BE2C (cell line): ENCODE results near the gene SLC2A14. TPM values are rescaled to one million over a fixed set of nuclear protein-coding genes. Genes with fewer than 3 reads are reported as not detected.
"Not testable (repeated sequence)": the region's sequence is repeated elsewhere in the genome, so short reads cannot be mapped to it uniquely, and the experiment has no call there.

Experiments
- DNase-seq: peaks from one replicate; pipeline ENCODE4 v3.0.0-alpha.2; 2020
- H3K27me3 ChIP-seq: fragments of 250-450 bp; sonication (Bioruptor Pico); 2 replicates; pipeline ENCODE4 v1.5.1; 2020; ENCODE audit warnings: mild to moderate bottlenecking
- H3K36me3 ChIP-seq: fragments of 250-450 bp; sonication (Bioruptor Pico); 2 replicates; pipeline ENCODE4 v1.5.1; 2020; ENCODE audit warnings: mild to moderate bottlenecking
- H3K4me1 ChIP-seq: fragments of 250-450 bp; sonication (Bioruptor Pico); 2 replicates; pipeline ENCODE4 v1.5.1; 2020
- H3K4me3 ChIP-seq: 2 replicates; pipeline ENCODE4 v1.5.1; 2011; ENCODE audit warnings: low read depth, low read length
- H3K9me3 ChIP-seq: fragments of 250-450 bp; sonication (Bioruptor Pico); 2 replicates; pipeline ENCODE4 v1.5.1; 2020
- CTCF ChIP-seq: IDR thresholded peaks from 2 replicates; pipeline ENCODE4 v1.5.1; 2012; ENCODE audit warnings: mild to moderate bottlenecking, low read depth, low read length
- polyA plus RNA-seq: library from polyadenylated mRNA; unstranded; fragments of >200 nt; gene quantifications from one replicate; pipeline ENCODE4 v1.2.1, GENCODE V29; 2012; ENCODE audit warnings: low read depth, missing spikeins; ENCODE audit not compliant: insufficient read length, insufficient read depth

SLC2A14 gene
- not detected for polyA plus RNA-seq

- DNase-seq: no peak
- TF ChIP-seq CTCF: no peak
- no peaks in the 10 kb centered on the region for H3K9me3 ChIP-seq
- H3K27me3 ChIP-seq: no peaks in the 10 kb centered on the region
- H3K36me3 ChIP-seq: no peaks in the 10 kb centered on the region
- no peaks in the 10 kb centered on the region for H3K4me1 ChIP-seq
- no peak within 1 kb of the TSS for H3K4me3 ChIP-seq
Measured at GRCh38 chr12:7872566-7873319, at the start of gene SLC2A14. Gene SLC2A14, minus strand, starts transcription at chr12:7872915. Its CDS starts 3,035 bp downstream, at chr12:7869880.

DNA sequence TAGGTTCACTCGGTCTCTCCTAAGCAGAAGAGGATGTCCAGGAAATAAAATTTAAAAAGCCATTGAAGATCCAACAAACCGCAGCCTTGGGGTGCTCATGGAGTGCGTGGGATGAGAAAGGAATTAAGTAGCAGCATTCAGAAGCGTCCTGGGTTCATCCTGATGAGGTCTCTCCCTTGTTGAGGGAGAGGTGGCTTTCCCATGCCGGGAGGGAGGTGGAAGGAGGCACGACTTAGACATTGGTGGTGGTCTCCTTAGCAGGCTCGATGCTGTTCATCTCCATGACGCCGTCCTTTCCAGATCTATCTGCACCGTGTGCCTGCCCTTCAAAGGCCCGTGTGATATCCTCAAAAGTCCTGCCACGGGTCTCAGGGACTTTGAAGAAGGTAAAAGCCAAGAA is 48.5 kb upstream of the SLC2A14 start:
- H3K27me3 ChIP-seq, H3K4me1 ChIP-seq, H3K9me3 ChIP-seq, H3K36me3 ChIP-seq, DNase-seq, H3K4me3 ChIP-seq: not testable (repeated sequence)

DNA sequence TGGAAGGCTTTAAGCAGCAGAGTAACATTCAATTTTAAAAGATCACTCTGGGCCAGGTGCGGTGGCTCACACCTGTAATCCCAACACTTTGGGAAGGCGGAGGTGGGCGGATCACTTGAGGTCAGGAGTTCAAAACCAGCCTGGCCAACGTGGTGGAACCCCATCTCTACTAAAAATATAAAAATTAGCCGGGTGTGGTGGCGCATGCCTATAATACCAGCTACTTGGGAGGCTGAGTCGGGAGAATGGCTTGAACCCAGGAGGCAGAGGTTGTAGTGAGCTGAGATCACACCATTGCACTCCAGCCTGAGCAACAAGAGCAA is 45.5 kb upstream of the SLC2A14 start:
- H3K4me3 ChIP-seq, H3K27me3 ChIP-seq, H3K9me3 ChIP-seq, H3K36me3 ChIP-seq, H3K4me1 ChIP-seq, DNase-seq: not testable (repeated sequence)

- Histone ChIP-seq H3K4me3 (no peak overlapping the region), H3K4me1 (no peaks in the 10 kb centered on the region), H3K27me3 (no peaks in the 10 kb centered on the region), H3K36me3 (no peaks in the 10 kb centered on the region), H3K9me3 (no peaks in the 10 kb centered on the region)
- no peak for TF ChIP-seq CTCF
- DNase-seq: no peak
Measured at GRCh38 chr12:7917392-7918267, 44.9 kb upstream of the SLC2A14 start.

GRCh38 chr12:7916936-7917335 is 44.2 kb upstream of the SLC2A14 start:
- DNase-seq: no peak
- Histone ChIP-seq H3K27me3 (no peaks in the 10 kb centered on the region), H3K4me3 (no peak overlapping the region), H3K4me1 (no peaks in the 10 kb centered on the region), H3K36me3 (no peaks in the 10 kb centered on the region), H3K9me3 (no peaks in the 10 kb centered on the region)
- TF ChIP-seq CTCF: no peak

GRCh38 chr12:7915661-7916403 is 43.1 kb upstream of the SLC2A14 start:
- TF ChIP-seq CTCF: no peak
- no peak for DNase-seq
- Histone ChIP-seq H3K4me1 (no peaks in the 10 kb centered on the region), H3K9me3 (no peaks in the 10 kb centered on the region), H3K27me3 (no peaks in the 10 kb centered on the region), H3K4me3 (no peak overlapping the region), H3K36me3 (no peaks in the 10 kb centered on the region)

DNA sequence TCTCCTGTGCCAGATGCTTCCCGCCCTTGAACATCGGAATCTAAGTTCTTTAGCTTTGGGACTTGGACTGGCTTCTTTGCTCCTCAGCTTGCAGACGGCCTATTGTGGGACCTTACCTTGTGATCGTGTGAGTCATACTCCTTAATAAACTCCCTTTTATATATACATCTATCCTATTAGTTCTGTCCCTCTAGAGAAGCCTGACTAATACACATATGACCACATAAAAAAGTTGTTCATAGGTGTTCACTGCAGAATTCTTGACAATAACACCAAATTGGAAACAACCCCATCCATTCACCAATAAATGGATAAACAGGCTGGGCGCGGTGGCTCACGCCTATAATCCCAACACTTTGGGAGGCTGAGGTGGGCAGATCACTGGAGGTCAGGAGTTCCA is 37.4 kb upstream of the SLC2A14 start:
- not testable (repeated sequence) for H3K4me1 ChIP-seq, H3K4me3 ChIP-seq, DNase-seq, H3K36me3 ChIP-seq, H3K27me3 ChIP-seq, H3K9me3 ChIP-seq
